ENCODE results near the gene PRC1. TPM values are rescaled to one million over a fixed set of nuclear protein-coding genes. Genes with fewer than 3 reads are reported as not detected.
A peak's percentile ranks its signal among the peaks of the same experiment; 100 is the strongest.

The PRC1 gene
- total and polyA plus RNA-seq, 7 donors = 1.8 to 44.2 (median 9.6) TPM

DNA sequence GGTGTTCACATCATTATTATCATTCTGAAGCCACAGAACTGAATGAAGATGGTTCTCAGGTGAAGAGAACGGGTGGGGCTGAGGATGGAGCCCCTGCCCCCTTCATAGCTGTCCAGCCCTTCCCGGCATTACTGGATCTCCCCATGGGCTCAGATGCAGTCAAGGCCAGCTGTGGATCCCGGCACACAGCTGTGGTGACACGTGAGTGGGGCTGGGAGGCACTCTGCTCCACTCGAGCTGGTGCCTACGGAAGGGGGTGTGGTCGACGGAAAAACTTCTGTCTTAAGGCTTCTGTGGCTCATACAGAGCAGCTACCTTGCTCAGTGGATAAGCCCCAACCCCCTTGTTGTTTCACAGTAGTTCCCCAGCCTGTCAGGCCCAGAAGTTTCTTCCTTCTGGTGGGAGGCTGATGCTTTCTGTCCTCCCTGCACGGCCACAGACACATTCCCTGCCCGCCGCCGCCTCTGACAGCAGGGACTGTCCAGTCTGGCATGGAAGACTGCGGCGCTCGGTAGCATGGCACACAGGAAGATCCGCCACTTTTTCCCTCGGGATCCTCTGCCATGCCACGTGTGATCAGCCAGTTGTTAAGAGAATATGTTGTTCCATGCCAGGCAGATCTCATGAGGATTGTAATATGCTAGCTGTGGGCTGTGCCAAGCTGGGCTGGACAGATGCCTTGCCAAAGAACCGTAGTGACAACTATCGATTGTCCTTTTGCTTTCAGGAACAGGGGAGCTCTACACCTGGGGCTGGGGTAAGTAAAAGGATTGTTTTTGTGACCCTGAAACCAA, 33.8 kb downstream of the PRC1 start:
- H3K4me1 ChIP-seq = peaks cover 0 to 47% (median 41%) of the 10 kb centered on the region in 4 donors
- H3K27ac ChIP-seq = peak overlapping the region; percentile 56 to 69 (median 68)
- H3K27me3 ChIP-seq = no peaks in the 10 kb centered on the region
- WGBS, 2 donors = 91 to 93% methylated on average over 20 of the region's 20 CpGs
- no peaks in the 10 kb centered on the region for H3K9me3 ChIP-seq
- no peak for TF ChIP-seq POLR2AphosphoS5 (IDR thresholded peaks at IDR 0.05)
- TF ChIP-seq EP300 (IDR thresholded peaks at IDR 0.05) = no peak
- H3K36me3 ChIP-seq = peaks cover 3 to 37% (median 20%) of the 10 kb centered on the region in 4 donors
- no peak overlapping the region for H3K4me3 ChIP-seq
- no peak for DNase-seq
- intact Hi-C loops (cut with DNase I) = no loop called here

DNA sequence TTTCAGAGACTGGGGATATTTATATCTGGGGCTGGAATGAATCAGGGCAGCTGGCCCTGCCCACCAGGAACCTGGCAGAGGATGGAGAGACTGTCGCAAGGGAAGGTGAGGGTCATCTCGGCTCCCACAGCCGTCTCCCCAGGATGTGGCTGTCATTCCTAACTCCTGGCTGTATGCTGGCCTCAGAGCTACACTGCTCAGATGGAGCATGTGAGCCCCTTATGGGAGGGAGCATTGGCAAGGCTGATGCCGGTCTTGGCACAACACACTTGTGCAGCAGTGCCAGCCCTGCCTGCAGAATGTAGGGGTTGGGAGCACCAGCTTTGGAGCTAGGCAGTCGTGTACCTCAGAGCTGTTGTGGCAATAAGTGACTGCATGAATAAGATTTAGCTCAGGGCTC, 34.4 kb downstream of the PRC1 start:
- Histone ChIP-seq H3K36me3 (peaks cover 3 to 35% (median 20%) of the 10 kb centered on the region in 4 donors), H3K27me3 (no peaks in the 10 kb centered on the region), H3K9me3 (no peaks in the 10 kb centered on the region), H3K27ac (peak overlapping the region; percentile 56 to 69 (median 68)), H3K4me3 (no peak overlapping the region), H3K4me1 (peaks cover 0 to 52% (median 45%) of the 10 kb centered on the region in 4 donors)
- 87 to 92% methylated on average over 5 of the region's 5 CpGs for WGBS, 2 donors
- intact Hi-C loops (cut with DNase I) = loop anchor here (5.0 kb wide), 1 partner anchor 312 kb away; no protein-coding TSS in a partner anchor
- DNase-seq = peak; percentile 90
- TF ChIP-seq POLR2A (IDR thresholded peaks at IDR 0.05) (no peak), POLR2AphosphoS5 (IDR thresholded peaks at IDR 0.05) (peak in 3 of 4 donors; percentile 24 to 43 (median 26)), EP300 (IDR thresholded peaks at IDR 0.05) (no peak)
- TF ChIP-seq, protein P1, sequence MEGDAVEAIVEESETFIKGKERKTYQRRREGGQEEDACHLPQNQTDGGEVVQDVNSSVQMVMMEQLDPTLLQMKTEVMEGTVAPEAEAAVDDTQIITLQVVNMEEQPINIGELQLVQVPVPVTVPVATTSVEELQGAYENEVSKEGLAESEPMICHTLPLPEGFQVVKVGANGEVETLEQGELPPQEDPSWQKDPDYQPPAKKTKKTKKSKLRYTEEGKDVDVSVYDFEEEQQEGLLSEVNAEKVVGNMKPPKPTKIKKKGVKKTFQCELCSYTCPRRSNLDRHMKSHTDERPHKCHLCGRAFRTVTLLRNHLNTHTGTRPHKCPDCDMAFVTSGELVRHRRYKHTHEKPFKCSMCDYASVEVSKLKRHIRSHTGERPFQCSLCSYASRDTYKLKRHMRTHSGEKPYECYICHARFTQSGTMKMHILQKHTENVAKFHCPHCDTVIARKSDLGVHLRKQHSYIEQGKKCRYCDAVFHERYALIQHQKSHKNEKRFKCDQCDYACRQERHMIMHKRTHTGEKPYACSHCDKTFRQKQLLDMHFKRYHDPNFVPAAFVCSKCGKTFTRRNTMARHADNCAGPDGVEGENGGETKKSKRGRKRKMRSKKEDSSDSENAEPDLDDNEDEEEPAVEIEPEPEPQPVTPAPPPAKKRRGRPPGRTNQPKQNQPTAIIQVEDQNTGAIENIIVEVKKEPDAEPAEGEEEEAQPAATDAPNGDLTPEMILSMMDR (IDR thresholded peaks at IDR 0.05) = no peak

DNA sequence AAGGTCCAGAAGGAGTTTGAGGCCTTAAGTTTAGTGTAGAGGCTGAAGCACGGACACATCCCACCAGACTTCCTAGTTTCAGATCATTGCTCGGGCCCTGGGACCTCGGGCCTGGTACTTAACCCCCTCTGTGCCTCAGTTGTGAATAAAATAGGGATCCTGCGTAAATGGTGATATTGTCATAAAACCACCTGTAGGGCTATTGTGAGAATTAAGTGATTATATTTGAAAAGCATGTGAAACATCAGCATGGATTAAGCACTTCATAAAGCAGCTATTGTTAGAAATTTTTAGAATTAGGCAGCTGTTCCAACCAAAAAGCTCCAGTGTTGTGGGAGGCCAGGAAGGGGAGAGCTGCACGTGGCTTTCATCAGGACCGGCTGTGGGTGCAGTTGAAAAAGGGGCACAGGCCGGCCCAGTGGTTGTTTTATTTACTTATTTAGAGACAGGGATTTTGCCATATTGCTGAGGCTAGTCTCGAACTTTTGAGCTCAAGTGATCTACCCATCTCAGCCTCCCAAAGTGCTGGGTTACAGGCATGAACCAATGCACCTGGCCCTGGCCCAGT, 35.2 kb downstream of the PRC1 start:
- H3K27ac ChIP-seq = peak overlapping the region; percentile 56 to 69 (median 68)
- intact Hi-C loops (cut with DNase I) = loop anchor here (5.0 kb wide), 1 partner anchor 313 kb away; no protein-coding TSS in a partner anchor
- no peak for DNase-seq

DNA sequence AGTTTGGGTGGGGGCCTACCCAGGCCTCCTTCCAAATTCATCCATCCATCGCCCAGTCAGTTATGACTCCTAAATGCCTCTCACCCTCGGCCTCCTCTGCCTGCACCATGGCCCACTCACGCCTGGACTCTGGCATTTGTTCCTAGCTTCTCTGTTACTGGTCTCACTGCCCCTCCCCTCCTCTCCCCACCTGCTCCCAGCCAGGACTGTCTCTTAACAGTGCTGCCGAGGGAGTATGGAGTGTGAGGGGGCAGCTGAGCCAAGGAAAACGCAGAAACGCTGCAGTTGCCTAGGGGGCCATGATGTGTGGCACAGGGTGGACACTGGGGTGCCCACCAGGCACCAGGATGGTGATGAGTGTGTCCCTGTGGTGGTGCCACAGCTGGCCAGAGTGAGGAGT, 36.5 kb downstream of the PRC1 start:
- Histone ChIP-seq H3K9me3 (no peaks in the 10 kb centered on the region), H3K4me1 (peaks cover 0 to 56% (median 49%) of the 10 kb centered on the region in 4 donors), H3K27ac (peak overlapping the region; percentile 78 to 86 (median 81)), H3K4me3 (peak overlapping the region in 3 of 4 donors; percentile 56 to 77 (median 68)), H3K27me3 (no peaks in the 10 kb centered on the region), H3K36me3 (peaks cover 6 to 31% (median 23%) of the 10 kb centered on the region in 4 donors)
- WGBS, 2 donors = 83 to 89% methylated on average over 6 of the region's 6 CpGs
- TF ChIP-seq, protein P1 (IDR thresholded peaks at IDR 0.05) = no peak
- TF ChIP-seq POLR2A (IDR thresholded peaks at IDR 0.05) (no peak), POLR2AphosphoS5 (IDR thresholded peaks at IDR 0.05) (no peak), EP300 (IDR thresholded peaks at IDR 0.05) (no peak)
- intact Hi-C loops (cut with DNase I) = loop anchor here (2.0 to 5.0 kb wide), 2 partner anchors 37 to 315 kb away; partner anchors contain the start of gene PRC1
- no peak for DNase-seq

More for the DNA sequence above, 35.2 kb downstream of the PRC1 start:
- Histone ChIP-seq H3K9me3 (no peaks in the 10 kb centered on the region), H3K4me1 (peaks cover 0 to 56% (median 49%) of the 10 kb centered on the region in 4 donors), H3K27me3 (no peaks in the 10 kb centered on the region), H3K36me3 (peaks cover 3 to 32% (median 20%) of the 10 kb centered on the region in 4 donors), H3K4me3 (no peak overlapping the region)
- no peak for TF ChIP-seq POLR2AphosphoS5 (IDR thresholded peaks at IDR 0.05)
- TF ChIP-seq EP300 (IDR thresholded peaks at IDR 0.05) = no peak
- TF ChIP-seq, protein P1 (IDR thresholded peaks at IDR 0.05) = no peak
- TF ChIP-seq POLR2A (IDR thresholded peaks at IDR 0.05) = no peak
- WGBS, 2 donors = 87 to 89% methylated on average over 8 of the region's 8 CpGs

Measured in sigmoid colon (tissue), 7 donors.